Activated CD4-positive, alpha-beta T cell treated with anti-CD3 and anti-CD28 coated beads, Interleukin-10, Interleukin-2, amounts not matched to agents 100 ng/mL and 50 ng/mL, durations not matched to agents 16 hours and 8 hours (primary cell): ENCODE measurements around the gene PTER.
A peak's percentile ranks its signal among the peaks of the same experiment; 100 is the strongest.

Experiments used
- DNase-seq: peaks from one replicate; pipeline ENCODE4 v3.0.0-alpha.2; 2020

PTER gene, protein sequence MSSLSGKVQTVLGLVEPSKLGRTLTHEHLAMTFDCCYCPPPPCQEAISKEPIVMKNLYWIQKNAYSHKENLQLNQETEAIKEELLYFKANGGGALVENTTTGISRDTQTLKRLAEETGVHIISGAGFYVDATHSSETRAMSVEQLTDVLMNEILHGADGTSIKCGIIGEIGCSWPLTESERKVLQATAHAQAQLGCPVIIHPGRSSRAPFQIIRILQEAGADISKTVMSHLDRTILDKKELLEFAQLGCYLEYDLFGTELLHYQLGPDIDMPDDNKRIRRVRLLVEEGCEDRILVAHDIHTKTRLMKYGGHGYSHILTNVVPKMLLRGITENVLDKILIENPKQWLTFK

GRCh38 chr10:16436758-16437539, at the start of gene PTER:
TSS of gene PTER (plus strand) at chr10:16437010. CDS start at chr10:16484385, 47,375 bp downstream.
- DNase-seq = peak; percentile 99

- DNase-seq = no peak
Measured at GRCh38 chr10:16392531-16393069, 44.2 kb upstream of the PTER start.

DNA sequence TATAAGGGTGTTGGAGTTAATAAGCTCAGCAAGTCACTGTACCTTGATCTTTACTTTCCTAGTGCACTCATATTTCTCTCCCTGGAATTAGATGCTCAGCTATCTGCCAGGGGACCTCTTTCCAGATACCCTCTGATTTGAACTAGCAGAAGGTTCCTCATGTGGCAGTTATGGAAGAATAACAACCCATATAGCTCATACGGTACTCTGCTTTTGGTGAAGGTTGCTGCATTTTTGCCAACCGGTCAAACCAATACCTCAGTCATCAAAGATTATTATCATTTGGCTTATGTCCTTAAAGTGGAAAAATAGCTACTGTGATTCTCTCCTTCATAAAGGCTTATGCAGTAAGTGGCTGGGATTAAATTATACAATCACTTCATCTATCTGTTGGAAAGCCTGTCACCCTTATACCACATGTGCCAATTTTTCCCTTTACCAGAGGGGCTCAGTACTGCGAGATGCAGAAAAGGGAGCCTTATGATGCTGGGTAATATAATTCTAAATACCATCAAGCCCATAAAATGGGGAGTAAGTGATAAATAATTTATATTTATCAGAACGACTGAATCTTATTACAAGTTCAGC, 43.4 kb upstream of the PTER start:
- no peak for DNase-seq

GRCh38 chr10:16401416-16401815, 35.4 kb upstream of the PTER start:
- no peak for DNase-seq

DNA sequence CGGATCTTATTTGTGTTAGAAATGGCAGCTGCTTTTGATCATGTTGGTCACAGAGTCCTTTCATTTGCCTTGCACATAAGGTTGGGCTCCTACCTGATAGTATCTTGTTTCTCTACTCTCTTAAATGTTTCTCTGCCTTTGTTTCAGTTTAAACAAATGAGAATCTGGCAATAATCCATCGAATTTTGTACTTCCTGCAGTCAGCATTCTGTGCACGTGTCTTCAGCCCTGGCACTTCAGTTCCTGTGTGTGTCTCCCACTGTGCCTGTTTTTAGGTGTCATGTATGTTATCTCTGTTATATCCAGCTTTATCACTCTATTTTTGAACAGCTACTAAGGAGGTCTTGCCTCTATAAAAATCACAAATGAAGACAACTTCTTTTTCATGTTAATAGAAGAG, 28.4 kb upstream of the PTER start:
- no peak for DNase-seq

DNA sequence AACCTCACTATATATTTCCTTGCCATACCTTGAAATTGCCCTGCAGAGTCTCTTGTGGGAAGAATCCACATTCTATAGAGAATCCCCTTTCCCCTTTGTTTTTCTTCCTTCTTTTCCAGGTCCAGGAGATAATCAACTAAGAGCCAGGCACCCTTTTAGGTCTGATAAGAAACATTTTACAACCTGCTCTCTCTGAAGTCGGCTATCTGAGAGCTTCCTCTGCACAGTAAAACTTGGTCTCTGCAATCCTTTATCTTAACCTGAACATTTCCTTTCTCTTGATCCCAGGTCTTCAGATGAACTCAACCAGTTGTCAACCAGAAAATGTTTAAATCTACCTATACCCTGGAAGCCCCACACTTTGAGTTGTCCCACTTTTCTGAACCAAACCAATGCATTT, 19.5 kb upstream of the PTER start:
- no peak for DNase-seq

GRCh38 chr10:16423599-16423998, 13.2 kb upstream of the PTER start:
- no peak for DNase-seq

DNA sequence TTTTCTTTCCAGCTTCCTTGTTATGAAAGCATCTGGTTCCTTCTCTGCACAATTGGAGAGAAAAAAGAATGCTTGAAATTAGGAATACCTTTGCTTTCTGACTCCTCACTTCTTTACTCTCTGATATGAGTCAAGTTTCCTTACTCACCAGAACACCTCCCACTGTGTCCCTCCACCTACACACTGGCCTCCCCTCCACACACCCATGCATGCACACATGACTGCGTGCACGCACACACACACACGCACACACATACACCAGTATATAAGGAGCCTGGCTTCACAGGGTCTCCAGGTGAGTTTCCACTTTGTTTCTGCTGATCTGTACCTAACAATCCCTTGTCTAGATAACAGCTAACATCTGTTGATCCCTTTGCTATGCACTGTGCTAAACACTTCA, 11.4 kb upstream of the PTER start:
- no peak for DNase-seq

- DNase-seq = no peak
Measured at GRCh38 chr10:16429539-16429938, 7.3 kb upstream of the PTER start.

DNA sequence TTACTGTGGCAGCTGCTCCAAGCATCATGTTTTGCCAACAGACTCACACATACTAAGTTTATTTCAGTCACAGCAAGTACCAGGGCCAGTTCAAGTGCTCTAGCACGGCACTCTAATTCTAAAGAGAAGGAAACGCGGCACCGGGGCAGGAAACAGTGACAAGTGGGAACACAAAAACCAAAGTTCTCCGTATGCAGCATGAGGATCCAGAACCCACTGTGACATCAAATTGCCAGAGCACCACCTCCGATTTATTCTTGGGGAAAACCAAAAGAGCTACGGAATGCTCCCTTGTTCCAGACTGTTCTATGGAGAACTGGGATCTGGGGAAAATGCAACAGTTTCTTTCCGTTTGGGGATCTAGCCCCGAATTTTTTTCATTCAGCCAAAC, 448 bp upstream of the PTER start:
- no peak for DNase-seq

DNA sequence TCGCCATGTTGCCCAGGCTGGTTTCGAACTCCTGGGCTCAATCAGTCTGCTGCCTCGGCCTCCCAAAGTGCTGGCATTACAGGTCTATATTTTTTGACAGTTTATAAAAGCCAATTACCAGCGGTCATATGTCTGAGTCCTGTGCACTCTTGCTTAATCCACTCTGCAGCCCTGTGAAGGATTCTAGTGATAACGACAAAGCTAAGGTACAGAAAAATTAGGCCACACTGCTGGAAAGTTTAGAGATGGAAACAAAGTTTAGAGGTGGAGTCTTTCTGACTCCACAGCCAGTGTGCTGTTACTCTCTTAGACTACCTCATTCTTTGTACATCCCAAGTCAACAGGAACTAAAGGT, 707 bp downstream of the PTER start:
- DNase-seq = peak; percentile 13

- peak; percentile 28 for DNase-seq
Measured at GRCh38 chr10:16439295-16439694, 2.5 kb downstream of the PTER start.

DNA sequence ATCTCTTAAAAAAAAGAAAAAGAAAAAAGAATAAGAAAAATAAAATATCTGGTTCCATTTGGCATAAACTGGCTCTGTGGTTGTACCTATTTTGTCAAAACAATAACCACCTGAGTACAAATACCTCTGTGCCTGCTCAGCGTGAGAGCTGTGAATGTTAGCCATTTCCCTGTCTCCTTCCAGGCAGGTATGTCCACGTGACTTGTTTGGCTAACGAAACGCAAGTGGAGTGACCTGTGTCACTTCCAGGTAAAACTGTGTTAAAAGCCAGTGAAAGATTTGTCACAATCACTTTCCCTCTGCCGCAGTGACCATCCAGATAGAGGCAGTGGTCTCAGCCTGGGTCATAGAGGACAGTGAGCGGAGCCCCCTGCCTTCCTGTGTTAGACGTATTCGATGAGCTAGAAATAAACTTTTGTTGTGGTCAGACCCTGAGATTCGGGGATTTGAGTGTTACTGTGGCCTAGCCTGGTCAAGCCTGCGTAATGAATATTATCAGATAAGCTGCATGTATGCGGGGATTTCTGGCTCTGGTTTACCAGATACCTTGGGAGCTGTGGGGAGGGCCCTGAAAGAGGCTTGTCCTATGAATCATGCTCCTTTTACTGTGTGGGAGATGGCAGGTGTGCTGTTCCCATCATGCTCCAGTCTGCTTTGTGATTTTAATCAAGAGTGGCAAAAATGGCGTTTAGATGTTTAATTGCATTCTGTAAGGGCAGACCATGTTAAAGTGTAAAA, 3.8 kb downstream of the PTER start:
- peak; percentile 50 for DNase-seq

GRCh38 chr10:16441173-16441840, 4.5 kb downstream of the PTER start:
- DNase-seq = peak; percentile 38

GRCh38 chr10:16442914-16443313, 6.1 kb downstream of the PTER start:
- no peak for DNase-seq

DNA sequence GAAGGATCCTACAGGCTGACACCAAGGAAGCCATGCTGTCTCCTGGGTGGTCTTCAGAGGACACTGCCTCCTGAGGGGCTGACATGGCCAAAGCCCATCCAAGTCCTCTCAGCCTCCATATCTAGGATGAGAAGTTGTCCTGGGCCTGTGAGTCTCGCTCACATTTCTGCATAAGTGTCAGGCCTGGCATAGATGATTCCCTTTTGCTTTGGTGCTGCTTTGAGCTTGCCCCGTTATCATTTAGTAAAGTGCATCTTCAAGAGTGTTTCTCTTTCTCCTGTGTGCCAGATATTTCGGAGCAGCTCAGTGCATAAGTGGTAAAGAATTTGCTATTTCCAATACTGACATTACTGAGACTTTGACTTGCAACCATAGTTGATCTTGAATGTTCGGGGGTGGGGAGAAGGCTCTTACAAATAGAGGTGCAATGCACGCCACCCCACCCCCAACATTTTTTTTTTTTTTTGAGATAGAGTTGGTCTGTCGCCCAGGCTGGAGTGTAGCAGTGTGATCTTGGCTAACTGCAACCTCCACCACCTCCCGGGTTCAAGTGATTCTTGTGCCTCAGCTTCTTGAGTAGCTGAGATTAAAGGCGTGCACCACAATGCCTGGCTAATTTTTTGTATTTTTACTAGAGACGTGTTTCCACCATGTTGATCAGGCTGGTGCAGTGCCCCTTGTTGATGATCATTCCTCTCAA, 9.1 kb downstream of the PTER start:
- DNase-seq = no peak

- no peak for DNase-seq
Measured at GRCh38 chr10:16449454-16449853, 12.6 kb downstream of the PTER start.

DNA sequence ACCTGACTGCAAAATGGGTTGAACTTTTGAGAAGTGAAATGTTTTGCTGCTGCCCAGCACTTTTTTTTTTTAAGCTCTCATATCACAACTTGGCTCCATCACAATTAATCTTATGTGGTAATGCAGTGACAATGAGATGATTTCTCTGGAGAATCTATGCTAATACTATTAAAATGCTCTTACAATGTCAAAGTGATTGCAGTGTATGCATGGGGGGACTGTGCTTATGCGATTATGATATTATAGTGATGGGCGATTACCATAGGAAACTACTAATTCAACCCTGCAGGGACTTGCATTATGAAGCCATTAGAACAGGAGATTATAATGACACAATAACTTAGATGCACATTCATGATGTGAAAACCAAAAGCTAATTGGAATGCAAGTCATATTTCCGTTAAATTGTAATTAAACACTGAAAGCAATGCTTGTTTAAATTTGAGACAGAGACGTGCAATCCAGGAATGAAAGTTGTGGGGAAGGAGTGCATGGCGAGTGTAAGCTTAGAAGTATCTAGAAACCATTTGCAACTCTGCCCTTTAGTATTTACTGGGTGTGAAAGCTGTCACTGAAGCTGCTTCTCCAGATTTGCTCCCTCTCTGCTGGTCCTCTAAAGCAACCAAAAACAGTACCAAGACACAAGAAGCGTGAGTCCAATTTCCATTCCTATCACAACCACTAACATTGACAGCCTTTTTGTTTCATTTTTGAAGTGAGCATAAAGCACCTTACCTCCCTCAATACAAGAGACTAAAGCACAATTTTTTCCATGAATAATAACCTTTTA, 21.6 kb downstream of the PTER start:
- DNase-seq = peak; percentile 9

DNA sequence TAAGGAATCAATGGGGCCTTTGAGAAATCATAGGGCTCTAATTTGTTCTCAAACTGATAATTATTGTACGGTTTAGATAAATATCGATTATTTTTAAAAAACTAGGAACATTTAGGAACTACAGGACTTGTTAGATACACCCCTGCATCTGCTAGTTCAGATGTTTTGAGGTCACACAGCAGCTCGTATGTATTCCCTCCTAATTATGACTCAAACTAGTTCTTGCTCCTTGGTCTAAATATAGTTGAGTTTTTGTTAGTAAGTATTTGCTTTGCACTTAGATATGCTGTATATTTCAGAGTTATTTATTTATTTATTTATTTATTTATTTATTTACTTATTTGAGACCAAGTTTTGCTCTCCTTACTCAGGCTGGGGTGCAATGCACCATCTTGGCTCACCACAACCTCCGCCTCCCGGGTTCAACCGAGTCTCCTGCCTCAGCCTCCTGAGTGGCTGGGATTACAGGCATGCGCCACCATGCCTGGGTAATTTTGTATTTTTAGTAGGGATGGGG, 22.7 kb downstream of the PTER start:
- DNase-seq = no peak

- DNase-seq = no peak
Measured at GRCh38 chr10:16466001-16466400, 29.2 kb downstream of the PTER start.

DNA sequence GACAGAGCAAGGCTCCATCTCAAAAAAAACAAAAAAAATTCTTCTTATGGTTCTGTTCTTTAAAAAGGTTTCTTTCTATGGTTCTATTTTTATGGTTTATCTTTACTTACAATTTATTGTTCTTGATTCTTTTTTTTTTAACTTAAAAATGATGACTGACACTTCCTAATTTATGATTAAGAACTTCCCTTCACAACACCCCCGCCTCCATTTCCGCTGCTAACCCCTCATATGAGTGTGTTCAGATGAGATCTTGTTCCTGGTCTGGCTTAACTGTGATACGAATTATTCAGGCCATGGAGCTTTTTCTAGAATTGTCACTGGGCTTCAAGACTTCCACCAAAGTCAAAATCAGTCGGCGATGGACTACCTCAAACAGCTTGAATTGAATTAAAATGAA, 33.9 kb downstream of the PTER start:
- DNase-seq = peak; percentile 34
